ENCODE data around the gene MTERF4.
"Not testable (repeated sequence)": the region's sequence is repeated elsewhere in the genome, so short reads cannot be mapped to it uniquely, and the experiment has no call there.

MTERF4 gene

GRCh38 chr2:241112046-241112445 lies 10.0 kb upstream of the MTERF4 start:
- DNase-seq (ENCODE audit: low read depth in 2 of 2, low spot score in 1 of 2) = no peak

GRCh38 chr2:241111440-241111805 lies 9.3 kb upstream of the MTERF4 start:
- no peak for DNase-seq (ENCODE audit: low read depth in 2 of 2, low spot score in 1 of 2)

GRCh38 chr2:241110607-241111439 lies 8.7 kb upstream of the MTERF4 start:
- DNase-seq (ENCODE audit: low read depth in 2 of 2, low spot score in 1 of 2) = no peak

- no peak for DNase-seq (ENCODE audit: low read depth in 2 of 2, low spot score in 1 of 2)
Observed at GRCh38 chr2:241110089-241110606, 8.1 kb upstream of the MTERF4 start.

GRCh38 chr2:241109210-241110088 lies 7.4 kb upstream of the MTERF4 start:
- no peak for DNase-seq (ENCODE audit: low read depth in 2 of 2, low spot score in 1 of 2)

GRCh38 chr2:241108271-241109209 lies 6.5 kb upstream of the MTERF4 start:
- DNase-seq (ENCODE audit: low read depth in 2 of 2, low spot score in 1 of 2) = no peak

- DNase-seq (ENCODE audit: low read depth in 2 of 2, low spot score in 1 of 2) = no peak
Observed at GRCh38 chr2:241107031-241107783, 5.1 kb upstream of the MTERF4 start.

- no peak for DNase-seq (ENCODE audit: low read depth in 2 of 2, low spot score in 1 of 2)
Observed at GRCh38 chr2:241105641-241106040, 3.6 kb upstream of the MTERF4 start.

GRCh38 chr2:241104611-241105010 lies 2.5 kb upstream of the MTERF4 start:
- DNase-seq (ENCODE audit: low read depth in 2 of 2, low spot score in 1 of 2) = not testable (repeated sequence)

GRCh38 chr2:241103176-241103595 lies 1.1 kb upstream of the MTERF4 start:
- DNase-seq (ENCODE audit: low read depth in 2 of 2, low spot score in 1 of 2) = no peak

GRCh38 chr2:241099246-241099645 lies 2.8 kb downstream of the MTERF4 start:
- no peak for DNase-seq (ENCODE audit: low read depth in 2 of 2, low spot score in 1 of 2)

GRCh38 chr2:241096979-241097378 lies 5.1 kb downstream of the MTERF4 start:
- no peak for DNase-seq (ENCODE audit: low read depth in 2 of 2, low spot score in 1 of 2)

GRCh38 chr2:241095594-241096290 lies 6.3 kb downstream of the MTERF4 start:
- DNase-seq (ENCODE audit: low read depth in 2 of 2, low spot score in 1 of 2) = no peak

GRCh38 chr2:241094924-241095420 lies 7.1 kb downstream of the MTERF4 start:
- DNase-seq (ENCODE audit: low read depth in 2 of 2, low spot score in 1 of 2) = no peak

GRCh38 chr2:241094172-241094571 lies 7.9 kb downstream of the MTERF4 start:
- DNase-seq (ENCODE audit: low read depth in 2 of 2, low spot score in 1 of 2) = no peak

- not testable (repeated sequence) for DNase-seq (ENCODE audit: low read depth in 2 of 2, low spot score in 1 of 2)
Observed at GRCh38 chr2:241093133-241093781, 8.8 kb downstream of the MTERF4 start.

- no peak for DNase-seq (ENCODE audit: low read depth in 2 of 2, low spot score in 1 of 2)
Observed at GRCh38 chr2:241092677-241093076, 9.4 kb downstream of the MTERF4 start.

GRCh38 chr2:241091734-241092445 lies 10.2 kb downstream of the MTERF4 start:
- DNase-seq (ENCODE audit: low read depth in 2 of 2, low spot score in 1 of 2) = no peak

Measured in stimulated activated CD8-positive, alpha-beta memory T cell treated with anti-CD3 and anti-CD28 coated beads, Interleukin-4, amount 100 ng/mL, for 4 hours (primary cell).